WTC11 (cell line): ENCODE measurements around the gene GZMM.

Experiments
- CTCF ChIP-seq: fragments of 200-600 bp; IDR thresholded peaks from 2 replicates; pipeline ENCODE4 v1.8.0; 2022; ENCODE audit warnings: antibody characterized with exemption
- NFE2L1 ChIP-seq: sonication (generic); formaldehyde crosslinking; IDR thresholded peaks from 2 replicates; pipeline ENCODE4 v1.8.1; 2023; ENCODE audit warnings: missing genetic modification reagents

DNA sequence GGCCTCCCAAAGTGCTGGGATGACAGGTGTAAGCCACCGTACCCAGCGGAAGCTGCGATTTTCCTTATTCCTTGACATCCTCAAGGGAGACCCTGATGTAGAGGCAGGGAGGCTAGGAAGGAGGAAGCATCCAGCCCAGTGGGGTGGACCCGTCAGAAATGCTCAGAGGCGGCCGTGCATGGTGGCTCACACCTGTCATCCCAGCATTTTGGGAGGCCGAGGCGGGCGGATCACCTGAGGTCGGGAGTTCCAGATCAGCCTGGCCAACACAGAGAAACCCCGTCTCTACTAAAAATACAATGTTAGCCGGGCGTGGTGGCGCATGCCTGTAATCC is 11.6 kb downstream of the GZMM start:
- TF ChIP-seq NFE2L1 (CRISPR knock-in tag) (no peak), CTCF (no peak)
